Neural cell (in vitro differentiated cells): Measurements from ENCODE around the gene DNHD1. TPM values are rescaled to one million over a fixed set of nuclear protein-coding genes. Genes with fewer than 3 reads are reported as not detected.

ENCODE experiments used
- H2AFZ ChIP-seq: fragments of 200-600, 300-800 bp; sonication (generic), shearing (Covaris generic); 2 replicates; pipeline ENCODE4 v1.6.0; 2014; ENCODE audit warnings: low read depth, mild to moderate bottlenecking, antibody characterized with exemption, low read length, moderate library complexity
- H3F3A ChIP-seq: fragments of 200-600 bp; shearing (Covaris generic); 2 replicates; pipeline ENCODE4 v1.6.1; 2016; ENCODE audit warnings: mild to moderate bottlenecking, moderate library complexity, mixed read lengths, antibody characterized with exemption, low read length; ENCODE audit not compliant: insufficient read depth, poor library complexity, severe bottlenecking
- H3K27ac ChIP-seq: fragments of 200-600, 300-800 bp; sonication (generic), shearing (Covaris generic); 2 replicates; pipeline ENCODE4 v1.5.1; 2014; ENCODE audit warnings: mild to moderate bottlenecking, low read length, moderate library complexity
- H3K27me3 ChIP-seq: fragments of 300-800, 200-600 bp; sonication (generic), shearing (Covaris generic); 2 replicates; pipeline ENCODE4 v1.6.0; 2014; ENCODE audit warnings: mild to moderate bottlenecking, low read depth, low read length, moderate library complexity; ENCODE audit not compliant: insufficient read depth
- H3K36me3 ChIP-seq: fragments of 300-800, 200-600 bp; sonication (generic), shearing (Covaris generic); 2 replicates; pipeline ENCODE4 v1.5.1; 2014; ENCODE audit warnings: mild to moderate bottlenecking, antibody characterized with exemption, low read length, moderate library complexity; ENCODE audit not compliant: insufficient read depth
- H3K4me2 ChIP-seq: fragments of 300-800, 200-600 bp; sonication (generic), shearing (Covaris generic); 2 replicates; pipeline ENCODE4 v1.6.0; 2014; ENCODE audit warnings: mild to moderate bottlenecking, low read length
- H3K4me3 ChIP-seq: fragments of 300-800, 200-600 bp; sonication (generic), shearing (Covaris generic); 2 replicates; pipeline ENCODE4 v1.5.1; 2014; ENCODE audit warnings: mild to moderate bottlenecking, low read length, moderate library complexity
- H3K79me2 ChIP-seq: fragments of 200-600 bp; shearing (Covaris generic); replicated peaks from 2 replicates; pipeline ENCODE4 v1.6.0; 2014; ENCODE audit warnings: mild to moderate bottlenecking, low read length, moderate library complexity; ENCODE audit not compliant: insufficient read depth
- H3K9ac ChIP-seq: fragments of 300-800, 200-600 bp; sonication (generic), shearing (Covaris generic); 2 replicates; pipeline ENCODE4 v1.6.1; 2016; ENCODE audit warnings: mild to moderate bottlenecking, low read length, mixed read lengths
- H3K9me2 ChIP-seq: fragments of 200-600 bp; shearing (Covaris generic); 2 replicates; pipeline ENCODE4 v1.6.1; 2016; ENCODE audit warnings: mild to moderate bottlenecking, low read length, mixed read lengths; ENCODE audit not compliant: insufficient read depth
- H3K9me3 ChIP-seq: fragments of 200-600, 300-800 bp; sonication (generic), shearing (Covaris generic); 2 replicates; pipeline ENCODE4 v1.6.1; 2016; ENCODE audit warnings: mild to moderate bottlenecking, mixed run types, low read length, moderate library complexity, mixed read lengths
- H4K20me1 ChIP-seq: fragments of 200-600 bp; shearing (Covaris generic); 2 replicates; pipeline ENCODE4 v1.6.1; 2016; ENCODE audit warnings: mild to moderate bottlenecking, mixed run types; ENCODE audit not compliant: insufficient read depth
- CTCF ChIP-seq: fragments of 450-650 bp; IDR thresholded peaks from 2 replicates; pipeline ENCODE4 v1.5.1; 2014; ENCODE audit warnings: antibody characterized with exemption, mild to moderate bottlenecking, moderate library complexity; ENCODE audit not compliant: poor library complexity, severe bottlenecking
- EP300 ChIP-seq: fragments of 450-650 bp; conservative IDR thresholded peaks from 2 replicates; pipeline ENCODE4 v1.6.1; 2014; ENCODE audit warnings: antibody characterized with exemption, mild to moderate bottlenecking, moderate library complexity; ENCODE audit not compliant: poor library complexity, severe bottlenecking
- EZH2 ChIP-seq: fragments of 200-600, 300-800 bp; shearing (Covaris generic), sonication (generic); IDR thresholded peaks from 2 replicates; pipeline ENCODE4 v1.6.1; 2014; ENCODE audit warnings: antibody characterized with exemption, low read length, borderline replicate concordance, mild to moderate bottlenecking; ENCODE audit not compliant: insufficient read depth, poor library complexity, severe bottlenecking
- MXI1 ChIP-seq: fragments of 450-650 bp; conservative IDR thresholded peaks from 2 replicates; pipeline ENCODE4 v1.6.1; 2014; ENCODE audit warnings: antibody characterized with exemption, mild to moderate bottlenecking; ENCODE audit not compliant: poor library complexity, severe bottlenecking
- POLR2AphosphoS5 ChIP-seq: IDR thresholded peaks from 2 replicates; pipeline ENCODE4 v1.6.1; 2012
- RAD21 ChIP-seq: fragments of 450-650 bp; conservative IDR thresholded peaks from 2 replicates; pipeline ENCODE4 v1.6.1; 2014; ENCODE audit warnings: antibody characterized with exemption, mild to moderate bottlenecking, moderate library complexity
- SMC3 ChIP-seq: fragments of 450-650 bp; conservative IDR thresholded peaks from 2 replicates; pipeline ENCODE4 v1.6.1; 2014; ENCODE audit warnings: antibody characterized with exemption, mild to moderate bottlenecking, moderate library complexity; ENCODE audit not compliant: poor library complexity
- TAF1 ChIP-seq: IDR thresholded peaks from 2 replicates; pipeline ENCODE4 v1.6.1; 2012; ENCODE audit warnings: low read depth
- polyA plus RNA-seq: library from polyadenylated mRNA; depleted of rRNA; stranded (reverse); fragments of >200 nt; gene quantifications from 2 replicates; pipeline ENCODE4 v1.2.3, GENCODE V29; 2014
- TF ChIP-seq, protein P1 (sequence below): IDR thresholded peaks from 2 replicates; pipeline ENCODE4 v1.6.1; 2012; ENCODE audit warnings: borderline replicate concordance

The DNHD1 gene
- polyA plus RNA-seq, 1 donor from 2014 or later: 5.1 TPM

DNA sequence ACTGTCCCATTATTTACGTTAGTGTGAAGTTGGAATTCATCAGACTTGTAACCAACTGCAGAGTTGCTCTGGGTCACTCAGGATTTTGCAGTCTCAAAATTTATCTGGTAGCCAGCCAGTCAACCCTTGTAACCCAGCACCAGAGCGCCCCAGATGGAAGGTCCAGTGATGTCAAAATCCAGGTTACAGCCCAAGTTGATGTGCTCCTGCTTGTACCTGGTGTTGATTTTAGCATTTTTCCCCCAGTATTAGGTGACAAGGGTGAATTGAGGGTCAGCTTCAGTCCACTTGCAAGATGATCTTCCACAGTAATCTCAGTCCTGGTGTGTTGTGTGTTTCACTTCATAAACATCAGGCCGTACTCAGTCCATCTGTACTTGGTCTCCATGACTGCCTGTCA is 8.3 kb upstream of the DNHD1 start:
- TF ChIP-seq RAD21: no peak
- TF ChIP-seq POLR2AphosphoS5: no peak
- TF ChIP-seq, protein P1, sequence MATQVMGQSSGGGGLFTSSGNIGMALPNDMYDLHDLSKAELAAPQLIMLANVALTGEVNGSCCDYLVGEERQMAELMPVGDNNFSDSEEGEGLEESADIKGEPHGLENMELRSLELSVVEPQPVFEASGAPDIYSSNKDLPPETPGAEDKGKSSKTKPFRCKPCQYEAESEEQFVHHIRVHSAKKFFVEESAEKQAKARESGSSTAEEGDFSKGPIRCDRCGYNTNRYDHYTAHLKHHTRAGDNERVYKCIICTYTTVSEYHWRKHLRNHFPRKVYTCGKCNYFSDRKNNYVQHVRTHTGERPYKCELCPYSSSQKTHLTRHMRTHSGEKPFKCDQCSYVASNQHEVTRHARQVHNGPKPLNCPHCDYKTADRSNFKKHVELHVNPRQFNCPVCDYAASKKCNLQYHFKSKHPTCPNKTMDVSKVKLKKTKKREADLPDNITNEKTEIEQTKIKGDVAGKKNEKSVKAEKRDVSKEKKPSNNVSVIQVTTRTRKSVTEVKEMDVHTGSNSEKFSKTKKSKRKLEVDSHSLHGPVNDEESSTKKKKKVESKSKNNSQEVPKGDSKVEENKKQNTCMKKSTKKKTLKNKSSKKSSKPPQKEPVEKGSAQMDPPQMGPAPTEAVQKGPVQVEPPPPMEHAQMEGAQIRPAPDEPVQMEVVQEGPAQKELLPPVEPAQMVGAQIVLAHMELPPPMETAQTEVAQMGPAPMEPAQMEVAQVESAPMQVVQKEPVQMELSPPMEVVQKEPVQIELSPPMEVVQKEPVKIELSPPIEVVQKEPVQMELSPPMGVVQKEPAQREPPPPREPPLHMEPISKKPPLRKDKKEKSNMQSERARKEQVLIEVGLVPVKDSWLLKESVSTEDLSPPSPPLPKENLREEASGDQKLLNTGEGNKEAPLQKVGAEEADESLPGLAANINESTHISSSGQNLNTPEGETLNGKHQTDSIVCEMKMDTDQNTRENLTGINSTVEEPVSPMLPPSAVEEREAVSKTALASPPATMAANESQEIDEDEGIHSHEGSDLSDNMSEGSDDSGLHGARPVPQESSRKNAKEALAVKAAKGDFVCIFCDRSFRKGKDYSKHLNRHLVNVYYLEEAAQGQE: no peak
- no peak for TF ChIP-seq MXI1
- TF ChIP-seq SMC3: no peak
- no peak for TF ChIP-seq CTCF
- TF ChIP-seq EZH2: no peak
- TF ChIP-seq TAF1: no peak
- no peak overlapping the region for H3K4me3 ChIP-seq
- H3F3A ChIP-seq: no peaks in the 10 kb centered on the region
- no peaks in the 10 kb centered on the region for H3K27me3 ChIP-seq
- H3K9ac ChIP-seq: no peak overlapping the region
- H3K79me2 ChIP-seq: no peaks in the 10 kb centered on the region
- H3K27ac ChIP-seq: no peak overlapping the region
- no peaks in the 10 kb centered on the region for H3K9me3 ChIP-seq
- no peak overlapping the region for H3K4me2 ChIP-seq
- H2AFZ ChIP-seq: no peak overlapping the region
- no peaks in the 10 kb centered on the region for H4K20me1 ChIP-seq
- no peaks in the 10 kb centered on the region for H3K36me3 ChIP-seq
- H3K9me2 ChIP-seq: no peaks in the 10 kb centered on the region

- Histone ChIP-seq H3K9ac (no peak overlapping the region), H3K27me3 (no peaks in the 10 kb centered on the region), H3F3A (no peaks in the 10 kb centered on the region), H2AFZ (no peak overlapping the region), H3K9me2 (no peaks in the 10 kb centered on the region), H3K36me3 (no peaks in the 10 kb centered on the region), H4K20me1 (no peaks in the 10 kb centered on the region), H3K4me2 (no peak overlapping the region), H3K79me2 (no peaks in the 10 kb centered on the region), H3K4me3 (no peak overlapping the region), H3K27ac (no peak overlapping the region), H3K9me3 (no peaks in the 10 kb centered on the region)
- TF ChIP-seq RAD21 (no peak), EP300 (no peak), CTCF (no peak), MXI1 (no peak), SMC3 (no peak), TAF1 (no peak), POLR2AphosphoS5 (no peak), EZH2 (no peak)
- TF ChIP-seq, protein P1: no peak
Measured at GRCh38 chr11:6489306-6489705, 7.8 kb upstream of the DNHD1 start.
